Fibroblast of lung (primary cell): Measurements from ENCODE around the gene LUC7L2. TPM values are rescaled to one million over a fixed set of nuclear protein-coding genes. Genes with fewer than 3 reads are reported as not detected.

Experiments used
- DNase-seq, 2 donors: peaks; one replicate each; pipeline versions ENCODE4 v3.0.0 to v3.0.0-alpha.2; 2010; ENCODE audit warnings: low read depth in 2 of 2
- H2AFZ ChIP-seq: 2 replicates; pipeline ENCODE4 v1.5.1; 2012; ENCODE audit warnings: low read length, control low read depth, inconsistent platforms
- H3K27ac ChIP-seq: 2 replicates; pipeline ENCODE4 v1.5.1; 2011; ENCODE audit warnings: low read length, control low read depth; ENCODE audit not compliant: insufficient read depth
- H3K27me3 ChIP-seq: 2 replicates; pipeline ENCODE4 v1.5.1; 2011; ENCODE audit warnings: mild to moderate bottlenecking, low read length; ENCODE audit not compliant: control insufficient read depth, insufficient read depth
- H3K36me3 ChIP-seq: 2 replicates; pipeline ENCODE4 v1.5.1; 2011; ENCODE audit warnings: low read length; ENCODE audit not compliant: control insufficient read depth, insufficient read depth
- H3K4me1 ChIP-seq: 2 replicates; pipeline ENCODE4 v1.5.1; 2011; ENCODE audit warnings: low read length; ENCODE audit not compliant: control insufficient read depth, insufficient read depth; ENCODE audit errors: extremely low read depth
- H3K4me2 ChIP-seq: 2 replicates; pipeline ENCODE4 v1.5.1; 2011; ENCODE audit warnings: low read length, control low read depth; ENCODE audit not compliant: insufficient read depth; ENCODE audit errors: extremely low read depth
- H3K4me3 ChIP-seq, 4 experiments: fragments of 200-600 bp in 1 of 4; sonication (generic) in 1 of 4; replicated peaks in 1 of 4; 2 replicates each; pipeline ENCODE4 v1.5.1; 2011 to 2016; ENCODE audit warnings: low read length in 4 of 4, low read depth in 3 of 4, mild to moderate bottlenecking in 3 of 4, control low read depth in 2 of 4, inconsistent platforms in 1 of 4, mixed read lengths in 1 of 4; ENCODE audit not compliant: insufficient read depth in 1 of 4; ENCODE audit errors: control extremely low read depth in 1 of 4
- H3K79me2 ChIP-seq: 2 replicates; pipeline ENCODE4 v1.5.1; 2012; ENCODE audit warnings: mild to moderate bottlenecking, low read length, inconsistent platforms; ENCODE audit not compliant: control insufficient read depth, insufficient read depth
- H3K9ac ChIP-seq: 2 replicates; pipeline ENCODE4 v1.5.1; 2011; ENCODE audit warnings: mild to moderate bottlenecking, low read length, control low read depth; ENCODE audit not compliant: insufficient read depth
- H3K9me3 ChIP-seq: 2 replicates; pipeline ENCODE4 v1.5.1; 2012; ENCODE audit warnings: low read depth, low read length; ENCODE audit not compliant: control insufficient read depth, insufficient read depth
- H4K20me1 ChIP-seq: 2 replicates; pipeline ENCODE4 v1.5.1; 2011; ENCODE audit warnings: low read length; ENCODE audit not compliant: control insufficient read depth, insufficient read depth; ENCODE audit errors: extremely low read depth
- EZH2 ChIP-seq: IDR thresholded peaks from 2 replicates; pipeline ENCODE4 v1.5.1; 2012; ENCODE audit warnings: low read length, control low read depth, mild to moderate bottlenecking; ENCODE audit errors: missing control alignments
- polyA plus RNA-seq, 2 donors: library from polyadenylated mRNA; depleted of rRNA in 1 of 2; stranded (reverse) in 1 of 2; unstranded in 1 of 2; fragments of >200 nt; gene quantifications; 2 replicates each; pipeline ENCODE4 v1.2.1, GENCODE V29; 2011 to 2012; ENCODE audit warnings: missing spikeins in 1 of 2
- total RNA-seq: library from RNA; depleted of rRNA; stranded (reverse); fragments of >200 nt; gene quantifications from 2 replicates; pipeline ENCODE4 v1.2.1, GENCODE V29; 2014
- TF ChIP-seq, protein P1 (sequence below), 2 donors: IDR thresholded peaks in 1 of 2; conservative IDR thresholded peaks in 1 of 2; 1 replicate in 1 of 2; 2 replicates in 1 of 2; pipeline ENCODE4 v1.5.1; 2011 to 2012; ENCODE audit warnings: low read length in 2 of 2, control low read depth in 1 of 2, inconsistent platforms in 1 of 2, low read depth in 1 of 2, mild to moderate bottlenecking in 1 of 2

The LUC7L2 gene
- total and polyA plus RNA-seq, 2 donors (not counting 1 experiment from before 2014, with no cell fraction given), result 38.5 to 48.7 TPM

DNA sequence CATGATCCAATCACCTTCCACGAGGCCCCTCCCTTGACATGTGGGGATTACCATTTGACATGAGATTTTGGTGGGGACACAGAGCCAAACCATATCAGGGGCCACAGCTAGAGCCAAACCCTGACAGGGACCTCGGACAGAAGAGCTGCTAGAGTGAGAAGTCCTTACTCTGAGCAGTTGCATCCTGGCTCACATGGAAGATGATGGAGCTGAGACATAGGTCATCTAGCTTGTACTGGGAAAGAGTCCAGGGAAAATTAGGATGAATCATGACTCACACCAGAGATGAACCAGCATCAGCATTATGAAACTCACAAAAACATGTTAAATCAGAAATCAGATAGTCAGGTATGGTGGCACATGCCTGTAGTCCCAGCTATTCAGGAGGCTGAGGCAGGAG is 31.3 kb upstream of the LUC7L2 start:
- TF ChIP-seq, protein P1, sequence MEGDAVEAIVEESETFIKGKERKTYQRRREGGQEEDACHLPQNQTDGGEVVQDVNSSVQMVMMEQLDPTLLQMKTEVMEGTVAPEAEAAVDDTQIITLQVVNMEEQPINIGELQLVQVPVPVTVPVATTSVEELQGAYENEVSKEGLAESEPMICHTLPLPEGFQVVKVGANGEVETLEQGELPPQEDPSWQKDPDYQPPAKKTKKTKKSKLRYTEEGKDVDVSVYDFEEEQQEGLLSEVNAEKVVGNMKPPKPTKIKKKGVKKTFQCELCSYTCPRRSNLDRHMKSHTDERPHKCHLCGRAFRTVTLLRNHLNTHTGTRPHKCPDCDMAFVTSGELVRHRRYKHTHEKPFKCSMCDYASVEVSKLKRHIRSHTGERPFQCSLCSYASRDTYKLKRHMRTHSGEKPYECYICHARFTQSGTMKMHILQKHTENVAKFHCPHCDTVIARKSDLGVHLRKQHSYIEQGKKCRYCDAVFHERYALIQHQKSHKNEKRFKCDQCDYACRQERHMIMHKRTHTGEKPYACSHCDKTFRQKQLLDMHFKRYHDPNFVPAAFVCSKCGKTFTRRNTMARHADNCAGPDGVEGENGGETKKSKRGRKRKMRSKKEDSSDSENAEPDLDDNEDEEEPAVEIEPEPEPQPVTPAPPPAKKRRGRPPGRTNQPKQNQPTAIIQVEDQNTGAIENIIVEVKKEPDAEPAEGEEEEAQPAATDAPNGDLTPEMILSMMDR (conservative IDR thresholded peaks at IDR 0.05 in 1 of 2, IDR thresholded peaks at IDR 0.05 in 1 of 2; ENCODE audit: low read depth in 1 of 2, low read length in 2 of 2), result no peak
- TF ChIP-seq EZH2, result no peak
- H3K27me3 ChIP-seq, result no peaks in the 10 kb centered on the region
- H2AFZ ChIP-seq, result no peak overlapping the region
- no peak overlapping the region for H3K4me3 ChIP-seq
- no peak overlapping the region for H3K27ac ChIP-seq
- H3K9ac ChIP-seq, result no peak overlapping the region
- H3K36me3 ChIP-seq, result no peaks in the 10 kb centered on the region
- peak; percentile 70 to 89 for DNase-seq
- no peaks in the 10 kb centered on the region for H3K9me3 ChIP-seq
- H3K4me1 ChIP-seq, result no peaks in the 10 kb centered on the region
- no peak overlapping the region for H3K4me2 ChIP-seq
- H3K79me2 ChIP-seq, result no peaks in the 10 kb centered on the region
- no peaks in the 10 kb centered on the region for H4K20me1 ChIP-seq

DNA sequence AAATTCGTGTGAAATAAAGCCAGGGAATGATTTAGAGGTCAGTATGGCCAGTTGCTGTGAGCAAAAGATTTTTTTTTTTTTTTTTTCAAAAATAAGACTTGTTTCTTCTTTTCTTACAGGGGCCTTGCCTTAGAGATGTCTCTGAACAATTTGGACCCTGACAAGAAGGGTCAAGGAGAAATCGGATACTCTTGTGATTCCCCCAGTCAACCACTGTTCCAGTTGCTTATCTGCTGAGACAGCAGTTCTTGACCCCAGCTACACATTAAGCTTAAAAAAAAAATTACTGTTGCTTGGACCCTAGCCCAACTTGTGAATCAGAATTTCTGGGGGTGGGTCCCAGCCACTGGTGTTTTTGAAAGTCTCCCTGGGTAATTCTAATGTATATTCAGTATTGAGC is 30.6 kb upstream of the LUC7L2 start:
- Histone ChIP-seq H3K4me2 (no peak overlapping the region), H3K27me3 (no peaks in the 10 kb centered on the region), H3K9me3 (no peaks in the 10 kb centered on the region), H3K4me1 (no peaks in the 10 kb centered on the region), H3K9ac (no peak overlapping the region), H3K4me3 (no peak overlapping the region), H2AFZ (no peak overlapping the region), H3K27ac (no peak overlapping the region), H3K79me2 (no peaks in the 10 kb centered on the region), H4K20me1 (no peaks in the 10 kb centered on the region), H3K36me3 (no peaks in the 10 kb centered on the region)
- DNase-seq, result peak in 1 of 2 donors; percentile 11
- TF ChIP-seq, protein P1 (conservative IDR thresholded peaks at IDR 0.05 in 1 of 2, IDR thresholded peaks at IDR 0.05 in 1 of 2; ENCODE audit: low read depth in 1 of 2, low read length in 2 of 2), result no peak
- TF ChIP-seq EZH2, result no peak

DNA sequence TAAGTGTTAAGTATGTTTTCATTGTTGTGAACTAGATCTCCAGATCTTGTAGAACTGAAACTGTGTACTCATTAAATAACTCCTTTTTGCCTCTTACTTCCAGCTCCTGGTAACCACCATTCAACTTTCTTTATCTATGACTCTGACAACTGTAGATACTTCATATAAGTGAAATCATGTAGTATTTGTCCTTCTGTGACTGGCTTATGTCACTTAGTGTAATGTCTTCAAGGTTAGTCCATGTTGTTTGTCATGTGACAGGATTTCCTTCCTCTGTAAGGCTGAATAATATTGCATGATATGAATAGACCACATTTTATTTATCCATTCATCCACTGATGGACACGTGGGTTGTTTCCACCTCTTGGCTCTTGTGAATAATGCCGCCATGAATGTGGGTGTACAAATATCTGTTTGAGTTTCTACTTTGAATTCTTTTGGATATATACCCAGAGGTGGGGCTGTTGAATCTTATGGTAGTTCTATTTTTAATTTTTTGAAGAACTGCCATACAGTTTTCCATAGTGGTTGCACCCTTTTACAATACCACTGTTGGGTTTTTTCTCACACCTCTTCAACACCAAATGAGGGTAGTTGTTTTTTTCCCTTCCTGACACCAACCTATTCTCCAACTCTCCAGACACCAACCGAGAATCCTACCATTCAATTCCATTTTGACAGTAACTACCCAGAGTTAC is 29.2 kb upstream of the LUC7L2 start:
- no peak for DNase-seq
- Histone ChIP-seq H3K36me3 (no peaks in the 10 kb centered on the region), H3K27me3 (no peaks in the 10 kb centered on the region), H3K4me3 (no peak overlapping the region), H4K20me1 (no peaks in the 10 kb centered on the region), H3K4me1 (no peaks in the 10 kb centered on the region), H3K4me2 (no peak overlapping the region), H3K9ac (no peak overlapping the region), H3K9me3 (no peaks in the 10 kb centered on the region), H2AFZ (no peak overlapping the region), H3K27ac (no peak overlapping the region), H3K79me2 (no peaks in the 10 kb centered on the region)
- TF ChIP-seq, protein P1 (conservative IDR thresholded peaks at IDR 0.05 in 1 of 2, IDR thresholded peaks at IDR 0.05 in 1 of 2; ENCODE audit: low read depth in 1 of 2, low read length in 2 of 2), result no peak
- no peak for TF ChIP-seq EZH2
